SU-DHL-6 (cell line): ENCODE data around the gene PPIC.

Experiments used
- H2AFZ ChIP-seq: fragments of 200-600 bp; sonication (generic); 2 replicates; pipeline ENCODE4 v1.6.1; 2014; ENCODE audit warnings: low read depth, mild to moderate bottlenecking, moderate library complexity, mixed read lengths, antibody characterized with exemption, low read length; ENCODE audit not compliant: severe bottlenecking
- H3F3A ChIP-seq: fragments of 200-600 bp; shearing (Covaris generic); 2 replicates; pipeline ENCODE4 v1.6.0; 2016; ENCODE audit warnings: antibody characterized with exemption, mild to moderate bottlenecking; ENCODE audit not compliant: insufficient read depth
- H3K27ac ChIP-seq: fragments of 200-600 bp; sonication (generic); 2 replicates; pipeline ENCODE4 v1.5.1; 2016; ENCODE audit warnings: low read depth, mild to moderate bottlenecking, low read length, moderate library complexity, mixed read lengths
- H3K27me3 ChIP-seq: fragments of 200-600 bp; sonication (generic), shearing (Covaris generic); 2 replicates; pipeline ENCODE4 v1.6.0; 2014; ENCODE audit warnings: mild to moderate bottlenecking, low read length
- H3K36me3 ChIP-seq: fragments of 200-600 bp; sonication (generic); 2 replicates; pipeline ENCODE4 v1.6.1; 2014; ENCODE audit warnings: mild to moderate bottlenecking, low read length, mixed read lengths
- H3K4me2 ChIP-seq: fragments of 300-600, 200-600 bp; shearing (Covaris generic), sonication (generic); 2 replicates; pipeline ENCODE4 v1.6.0; 2014; ENCODE audit warnings: low read length, low read depth, mild to moderate bottlenecking; ENCODE audit not compliant: poor library complexity, severe bottlenecking
- H3K4me3 ChIP-seq: fragments of 200-600 bp; sonication (generic); 2 replicates; pipeline ENCODE4 v1.5.1; 2014; ENCODE audit warnings: antibody characterized with exemption, low read length, mild to moderate bottlenecking, mixed read lengths; ENCODE audit not compliant: insufficient read depth, poor library complexity, severe bottlenecking
- H3K79me2 ChIP-seq: fragments of 200-600 bp; sonication (generic); 2 replicates; pipeline ENCODE4 v1.6.1; 2014; ENCODE audit warnings: mild to moderate bottlenecking, low read length, moderate library complexity; ENCODE audit not compliant: insufficient read depth
- H3K9ac ChIP-seq: fragments of 200-600 bp; sonication (generic); 2 replicates; pipeline ENCODE4 v1.7.0; 2014; ENCODE audit warnings: mild to moderate bottlenecking, low read length
- H3K9me2 ChIP-seq: fragments of 200-600 bp; sonication (generic); replicated peaks from 2 replicates; pipeline ENCODE4 v1.6.1; 2014; ENCODE audit warnings: low read length; ENCODE audit not compliant: insufficient read depth
- H3K9me3 ChIP-seq: fragments of 200-600 bp; sonication (generic); 2 replicates; pipeline ENCODE4 v1.6.1; 2014; ENCODE audit warnings: low read length, mixed read lengths; ENCODE audit not compliant: insufficient read depth
- H4K20me1 ChIP-seq: fragments of 200-600 bp; sonication (generic); 2 replicates; pipeline ENCODE4 v1.6.1; 2014; ENCODE audit warnings: low read depth, mild to moderate bottlenecking, antibody characterized with exemption, low read length, moderate library complexity, mixed read lengths
- EZH2phosphoT487 ChIP-seq: fragments of 200-600 bp; sonication (generic), shearing (Covaris generic); conservative IDR thresholded peaks from 2 replicates; pipeline ENCODE4 v1.6.1; 2018; ENCODE audit warnings: mild to moderate bottlenecking, antibody characterized with exemption, low read length, moderate library complexity, mixed read lengths
- TF ChIP-seq, protein P1 (sequence below): fragments of 200-600 bp; sonication (generic); IDR thresholded peaks from one replicate; pipeline ENCODE4 v1.5.1; 2017; ENCODE audit warnings: antibody characterized with exemption, mild to moderate bottlenecking, low read length, moderate library complexity; ENCODE audit not compliant: insufficient read depth, poor library complexity, severe bottlenecking

Gene PPIC

DNA sequence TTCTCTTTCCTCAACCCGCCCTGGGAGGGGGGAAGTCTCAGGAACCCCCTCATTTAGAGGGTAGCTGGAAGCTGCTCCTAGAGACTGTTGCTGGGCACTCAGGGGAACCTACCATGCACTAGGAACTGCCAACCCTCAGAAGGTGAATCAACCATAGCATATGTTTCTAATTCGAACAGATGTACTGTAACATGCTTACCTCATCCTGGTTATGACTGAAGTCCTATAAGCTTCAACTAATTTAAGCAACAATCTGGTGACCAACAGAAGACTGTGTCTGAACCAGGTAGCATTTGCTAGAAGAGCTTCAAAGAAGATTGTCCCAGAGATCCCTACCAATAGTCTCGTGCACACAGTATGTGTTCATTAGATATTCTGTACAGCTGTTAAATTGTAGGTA, 46.8 kb upstream of the PPIC start:
- Histone ChIP-seq H3K79me2 (no peaks in the 10 kb centered on the region), H3F3A (no peaks in the 10 kb centered on the region), H3K27me3 (no peaks in the 10 kb centered on the region), H3K4me3 (no peak overlapping the region), H2AFZ (no peak overlapping the region), H3K9me3 (no peaks in the 10 kb centered on the region), H3K27ac (no peak overlapping the region), H3K9me2 (no peaks in the 10 kb centered on the region), H3K9ac (no peak overlapping the region), H3K36me3 (no peaks in the 10 kb centered on the region), H3K4me2 (no peak overlapping the region), H4K20me1 (no peaks in the 10 kb centered on the region)
- TF ChIP-seq, protein P1, sequence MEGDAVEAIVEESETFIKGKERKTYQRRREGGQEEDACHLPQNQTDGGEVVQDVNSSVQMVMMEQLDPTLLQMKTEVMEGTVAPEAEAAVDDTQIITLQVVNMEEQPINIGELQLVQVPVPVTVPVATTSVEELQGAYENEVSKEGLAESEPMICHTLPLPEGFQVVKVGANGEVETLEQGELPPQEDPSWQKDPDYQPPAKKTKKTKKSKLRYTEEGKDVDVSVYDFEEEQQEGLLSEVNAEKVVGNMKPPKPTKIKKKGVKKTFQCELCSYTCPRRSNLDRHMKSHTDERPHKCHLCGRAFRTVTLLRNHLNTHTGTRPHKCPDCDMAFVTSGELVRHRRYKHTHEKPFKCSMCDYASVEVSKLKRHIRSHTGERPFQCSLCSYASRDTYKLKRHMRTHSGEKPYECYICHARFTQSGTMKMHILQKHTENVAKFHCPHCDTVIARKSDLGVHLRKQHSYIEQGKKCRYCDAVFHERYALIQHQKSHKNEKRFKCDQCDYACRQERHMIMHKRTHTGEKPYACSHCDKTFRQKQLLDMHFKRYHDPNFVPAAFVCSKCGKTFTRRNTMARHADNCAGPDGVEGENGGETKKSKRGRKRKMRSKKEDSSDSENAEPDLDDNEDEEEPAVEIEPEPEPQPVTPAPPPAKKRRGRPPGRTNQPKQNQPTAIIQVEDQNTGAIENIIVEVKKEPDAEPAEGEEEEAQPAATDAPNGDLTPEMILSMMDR, result no peak
- no peak for TF ChIP-seq EZH2phosphoT487

DNA sequence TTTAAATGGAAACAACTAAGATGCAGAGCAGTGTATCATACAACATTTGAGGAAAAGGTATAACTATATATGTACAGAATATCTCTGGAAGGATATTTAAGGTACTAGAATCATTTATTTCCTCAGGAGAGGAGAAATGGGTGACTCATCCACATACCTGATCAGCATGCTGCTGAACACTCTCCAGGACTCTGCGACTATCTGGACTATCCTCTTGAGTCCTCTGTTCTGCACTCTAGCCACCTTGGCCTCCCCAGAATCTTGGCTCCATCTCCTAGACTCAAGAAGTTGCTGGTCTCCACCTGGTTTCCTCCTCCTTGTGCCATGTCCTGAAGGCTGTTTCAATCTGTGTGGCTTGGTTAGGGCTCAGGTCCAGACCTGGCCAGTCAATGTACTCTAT, 43.7 kb upstream of the PPIC start:
- no peaks in the 10 kb centered on the region for H3K9me3 ChIP-seq
- no peak overlapping the region for H3K27ac ChIP-seq
- no peaks in the 10 kb centered on the region for H3K27me3 ChIP-seq
- H3F3A ChIP-seq, result no peaks in the 10 kb centered on the region
- H3K36me3 ChIP-seq, result no peaks in the 10 kb centered on the region
- H3K4me3 ChIP-seq, result no peak overlapping the region
- H3K79me2 ChIP-seq, result no peaks in the 10 kb centered on the region
- no peak overlapping the region for H3K4me2 ChIP-seq
- no peak overlapping the region for H3K9ac ChIP-seq
- no peaks in the 10 kb centered on the region for H3K9me2 ChIP-seq
- no peaks in the 10 kb centered on the region for H4K20me1 ChIP-seq
- TF ChIP-seq, protein P1, result no peak
- no peak for TF ChIP-seq EZH2phosphoT487
- no peak overlapping the region for H2AFZ ChIP-seq

DNA sequence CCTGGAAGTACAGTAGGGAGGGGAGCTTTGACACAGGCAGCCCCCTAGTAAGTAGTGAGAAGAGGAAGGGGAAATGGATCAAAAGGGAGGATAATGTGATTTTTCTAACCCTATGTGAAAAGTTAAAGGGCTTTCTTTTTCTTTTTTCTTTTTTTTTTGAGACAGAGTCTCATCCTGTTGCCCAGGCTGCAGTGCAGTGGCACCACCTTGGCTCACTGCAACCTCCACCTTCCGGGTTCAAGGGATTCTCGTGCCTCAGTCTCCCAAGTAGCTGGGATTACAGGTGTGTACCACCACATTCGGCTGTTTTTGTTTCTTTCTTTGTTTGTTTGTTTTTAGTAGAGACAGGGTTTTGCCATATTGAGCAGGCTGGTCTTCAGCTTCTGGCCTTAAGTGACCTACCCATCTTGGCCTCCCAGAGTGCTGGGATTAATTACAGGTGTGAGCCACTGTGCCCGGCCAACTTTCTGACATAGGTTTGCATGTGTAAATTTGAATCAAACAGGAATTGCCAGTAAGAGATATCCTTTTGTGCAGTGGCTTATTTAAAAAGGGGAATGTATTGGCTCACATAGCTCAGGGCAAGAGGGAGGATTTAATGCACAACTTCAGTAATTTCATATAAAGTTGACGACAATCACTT, 39.1 kb upstream of the PPIC start:
- no peak overlapping the region for H3K27ac ChIP-seq
- TF ChIP-seq, protein P1, result no peak
- no peaks in the 10 kb centered on the region for H3K27me3 ChIP-seq
- H3K36me3 ChIP-seq, result no peaks in the 10 kb centered on the region
- no peaks in the 10 kb centered on the region for H3K79me2 ChIP-seq
- no peak overlapping the region for H3K4me2 ChIP-seq
- no peak overlapping the region for H2AFZ ChIP-seq
- H3K9me3 ChIP-seq, result no peaks in the 10 kb centered on the region
- no peaks in the 10 kb centered on the region for H4K20me1 ChIP-seq
- H3F3A ChIP-seq, result no peaks in the 10 kb centered on the region
- no peaks in the 10 kb centered on the region for H3K9me2 ChIP-seq
- H3K9ac ChIP-seq, result no peak overlapping the region
- H3K4me3 ChIP-seq, result no peak overlapping the region
